CD4-positive, alpha-beta T cell treated with Interferon alpha-2 for 1 hour (primary cell): ENCODE measurements around the gene TRAPPC13.
"Not testable (repeated sequence)": the region's sequence is repeated elsewhere in the genome, so short reads cannot be mapped to it uniquely, and the experiment has no call there.

Experiments used
- DNase-seq, 2 donors: peaks; one replicate each; pipeline ENCODE4 v3.0.0-alpha.2; 2020 to 2022

TRAPPC13 gene, protein sequence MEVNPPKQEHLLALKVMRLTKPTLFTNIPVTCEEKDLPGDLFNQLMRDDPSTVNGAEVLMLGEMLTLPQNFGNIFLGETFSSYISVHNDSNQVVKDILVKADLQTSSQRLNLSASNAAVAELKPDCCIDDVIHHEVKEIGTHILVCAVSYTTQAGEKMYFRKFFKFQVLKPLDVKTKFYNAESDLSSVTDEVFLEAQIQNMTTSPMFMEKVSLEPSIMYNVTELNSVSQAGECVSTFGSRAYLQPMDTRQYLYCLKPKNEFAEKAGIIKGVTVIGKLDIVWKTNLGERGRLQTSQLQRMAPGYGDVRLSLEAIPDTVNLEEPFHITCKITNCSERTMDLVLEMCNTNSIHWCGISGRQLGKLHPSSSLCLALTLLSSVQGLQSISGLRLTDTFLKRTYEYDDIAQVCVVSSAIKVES

DNA sequence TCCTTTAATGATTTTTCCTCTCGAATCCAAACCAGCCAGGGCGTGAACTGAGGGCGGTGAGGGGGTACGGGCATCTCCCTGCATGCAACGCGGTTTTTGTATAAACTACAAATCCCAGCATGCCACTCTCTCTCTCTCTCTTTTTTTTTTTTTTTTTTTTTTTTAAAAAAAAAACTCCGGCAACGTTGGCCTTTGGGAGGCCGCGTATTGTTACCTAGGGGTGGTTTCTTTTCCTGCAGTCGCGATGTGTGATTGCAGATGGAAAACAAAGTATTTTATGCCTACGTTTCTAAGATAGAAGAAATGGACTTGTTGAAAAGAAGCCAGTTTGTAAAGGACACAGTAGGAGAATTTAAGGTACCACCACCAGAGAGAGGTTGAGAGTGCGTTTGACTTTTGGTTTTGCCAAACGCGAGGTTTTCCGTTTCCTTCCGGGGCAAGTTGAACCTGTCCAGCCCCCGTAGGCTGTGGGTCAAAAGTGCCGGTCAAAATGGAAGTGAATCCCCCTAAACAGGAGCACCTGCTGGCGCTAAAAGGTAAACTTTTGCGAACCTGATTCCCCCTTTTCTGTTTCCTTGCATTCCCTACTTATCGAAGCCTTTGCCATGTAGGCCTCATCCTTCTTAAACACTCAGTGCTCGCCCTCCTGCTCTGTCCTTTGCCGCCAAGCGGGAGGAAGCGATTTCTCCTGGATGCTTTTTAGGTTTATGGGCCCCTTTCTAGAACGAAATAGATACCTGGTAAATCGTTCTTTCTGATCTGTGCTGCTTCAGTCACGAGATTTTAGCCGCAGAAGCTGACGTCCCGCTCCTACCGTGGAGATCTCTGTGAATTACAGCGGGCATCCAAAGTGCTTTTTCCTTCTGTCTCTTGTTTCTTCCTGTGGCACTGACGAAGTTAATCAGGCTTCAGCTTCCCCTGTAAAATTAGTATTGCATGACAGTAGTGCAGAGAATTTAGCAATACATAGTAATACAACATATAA, at the start of gene TRAPPC13, which contains the start of gene SHLD3:
Gene TRAPPC13, plus strand, starts transcription at position 457 of the 985 bp plus-strand sequence. Its CDS starts 34 bp downstream, at position 491.
Gene SHLD3, plus strand, starts transcription at position 457 of the 985 bp plus-strand sequence. CDS start 4,561 bp downstream, outside the sequence.
- DNase-seq: peak; percentile 87 to 93

DNA sequence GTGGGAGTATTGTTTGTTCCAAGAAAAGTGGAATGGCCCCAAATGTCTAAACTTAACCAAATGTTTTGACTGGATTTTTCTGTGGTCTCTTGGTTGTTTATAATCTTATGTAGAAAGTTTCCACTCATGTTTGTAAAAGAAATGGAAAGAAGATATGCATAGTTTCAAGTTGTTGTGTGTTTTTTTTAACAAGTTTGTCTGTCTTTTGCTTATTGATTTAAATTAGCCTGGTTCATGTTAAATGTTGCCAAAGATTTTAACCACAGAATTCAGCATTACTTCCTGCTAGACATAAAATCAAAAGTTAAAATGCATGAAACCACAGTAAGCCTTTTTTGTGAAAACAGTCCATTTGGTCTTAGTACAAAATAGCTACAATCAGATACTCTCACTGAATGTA, 47.7 kb upstream of the TRAPPC13 start:
- DNase-seq: no peak

GRCh38 chr5:65588694-65589093, 36.1 kb upstream of the TRAPPC13 start:
- no peak for DNase-seq

- DNase-seq: not testable (repeated sequence)
Observed at GRCh38 chr5:65601761-65602160, 23.1 kb upstream of the TRAPPC13 start.

DNA sequence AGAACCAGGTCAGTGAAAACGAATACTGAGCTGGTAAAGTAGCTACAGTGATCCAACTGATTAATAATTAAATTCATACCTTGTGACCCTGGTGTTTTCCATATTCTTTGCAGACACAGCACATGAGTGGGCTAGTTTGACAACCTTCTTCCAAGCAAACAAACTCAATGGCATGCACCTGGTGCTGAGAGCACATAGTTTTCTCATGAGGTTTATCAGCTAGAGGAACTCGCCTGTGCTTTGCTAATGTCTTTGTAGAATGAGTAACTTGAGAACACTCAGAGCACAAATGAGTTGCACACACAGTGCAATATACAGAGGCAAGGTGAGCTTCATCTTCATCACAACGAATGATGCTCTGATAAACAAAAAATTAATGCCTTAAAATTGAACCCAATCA, 13.3 kb upstream of the TRAPPC13 start:
- no peak for DNase-seq

- no peak for DNase-seq
Observed at GRCh38 chr5:65612298-65612907, 12.4 kb upstream of the TRAPPC13 start.

DNA sequence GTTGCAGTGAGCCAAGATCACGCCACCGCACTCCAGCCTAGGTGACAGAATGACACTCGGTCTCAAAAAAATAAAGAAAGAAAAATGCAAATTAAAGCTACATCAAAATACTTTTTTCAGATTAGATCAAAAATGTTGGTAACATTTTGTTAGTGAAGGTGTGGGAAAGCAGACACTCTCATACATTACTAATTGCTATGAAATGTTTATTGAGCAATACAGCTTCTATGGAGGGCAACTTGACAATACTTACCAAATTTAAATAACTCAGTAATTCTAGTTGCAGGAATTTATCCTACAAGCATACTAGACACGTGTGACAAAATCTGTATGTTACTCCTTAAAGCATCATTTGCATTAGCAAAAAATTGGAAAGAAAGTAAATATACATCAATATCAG, 4.8 kb upstream of the TRAPPC13 start:
- DNase-seq: no peak

- not testable (repeated sequence) for DNase-seq
Observed at GRCh38 chr5:65621961-65622360, 2.9 kb upstream of the TRAPPC13 start.

DNA sequence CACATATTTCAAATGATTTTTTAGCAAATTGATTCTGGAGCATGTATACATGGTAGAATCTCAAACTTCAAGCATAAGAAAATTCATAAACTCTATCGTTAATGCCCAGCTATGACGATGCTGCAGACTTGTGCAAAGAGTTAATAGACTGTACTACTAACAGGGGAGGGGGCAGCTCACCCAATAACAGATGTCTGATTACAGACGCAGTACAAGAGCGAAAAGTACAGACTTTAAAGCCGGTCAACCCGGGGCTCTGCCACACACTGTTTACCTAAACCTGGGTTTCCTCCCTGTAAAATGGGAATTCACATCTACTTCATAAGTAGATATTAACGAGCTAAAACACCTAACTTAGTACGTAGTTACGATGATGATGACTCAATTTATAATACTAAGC, 1.3 kb upstream of the TRAPPC13 start:
- DNase-seq: no peak

DNA sequence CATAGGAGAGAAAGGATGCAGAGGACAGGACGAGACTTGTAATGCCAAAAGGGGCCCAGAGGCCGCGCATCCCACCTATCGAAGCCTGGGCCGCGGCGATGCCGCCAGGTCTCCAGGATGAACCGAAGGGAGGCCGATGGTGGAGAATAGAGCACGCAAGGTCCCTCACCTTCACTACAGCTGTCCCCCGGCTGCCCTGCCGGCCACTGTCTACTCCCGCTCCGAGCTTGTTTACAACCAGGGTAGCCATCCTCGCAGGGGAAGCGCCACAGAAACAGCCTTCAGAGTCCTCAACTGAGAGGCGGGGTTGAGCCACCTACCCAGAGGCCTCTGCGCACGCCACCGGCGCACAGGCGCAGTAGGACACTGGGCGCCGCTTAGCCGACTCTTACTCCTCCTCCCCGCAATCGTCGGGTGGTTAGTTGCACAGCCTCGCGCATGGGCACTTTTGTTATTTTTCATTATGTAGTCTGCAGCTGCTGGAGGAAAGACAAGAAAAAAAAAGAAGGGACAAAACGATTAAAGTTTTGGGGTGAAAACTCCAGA, 729 bp upstream of the TRAPPC13 start, which contains the start of gene TRIM23:
Gene TRIM23, minus strand, starts transcription at position 309 of the 546 bp plus-strand sequence. Its CDS starts 59 bp downstream, at position 250.
- peak; percentile 92 to 94 for DNase-seq

GRCh38 chr5:65625743-65626142, 916 bp downstream of the TRAPPC13 start:
- no peak for DNase-seq

DNA sequence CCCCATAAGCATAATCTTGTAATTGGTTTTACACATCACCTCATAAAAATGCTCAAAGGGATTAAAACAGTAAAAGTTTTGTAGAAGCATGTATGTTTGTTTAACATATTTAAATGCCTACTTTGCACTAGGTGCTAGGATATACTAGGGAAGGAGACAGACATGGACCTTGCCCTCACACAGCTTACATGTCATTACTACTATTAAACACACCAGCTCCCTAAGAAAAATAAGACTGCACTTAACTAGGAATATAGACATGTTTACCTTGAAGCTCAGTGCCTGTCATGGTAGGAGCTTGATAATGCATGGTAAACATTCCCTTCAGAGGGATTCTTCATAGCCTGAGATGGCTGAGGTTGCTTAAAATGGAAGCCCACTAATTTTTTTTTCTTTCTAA, 6.2 kb downstream of the TRAPPC13 start:
- no peak for DNase-seq

- no peak for DNase-seq
Observed at GRCh38 chr5:65640240-65640639, 15.4 kb downstream of the TRAPPC13 start.

DNA sequence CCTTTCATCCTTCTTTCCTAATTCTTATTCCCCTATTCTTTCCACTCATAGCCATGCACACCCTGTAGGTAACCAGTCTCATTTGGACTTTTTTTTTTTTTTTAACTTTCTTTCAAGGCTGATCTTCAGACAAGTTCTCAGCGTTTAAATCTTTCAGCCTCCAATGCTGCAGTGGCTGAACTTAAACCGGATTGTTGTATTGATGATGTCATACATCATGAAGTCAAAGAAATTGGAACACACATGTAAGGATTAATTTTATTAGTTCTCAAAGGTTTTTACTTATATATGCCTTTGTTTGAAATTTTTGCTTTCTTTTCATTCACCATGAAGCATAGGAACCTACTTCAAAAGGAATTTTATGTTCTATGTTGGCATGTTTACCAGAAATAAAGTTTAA, 22.1 kb downstream of the TRAPPC13 start:
- DNase-seq: no peak

- no peak for DNase-seq
Observed at GRCh38 chr5:65647941-65648340, 23.1 kb downstream of the TRAPPC13 start.

- DNase-seq: no peak
Observed at GRCh38 chr5:65651144-65651543, 26.3 kb downstream of the TRAPPC13 start.

DNA sequence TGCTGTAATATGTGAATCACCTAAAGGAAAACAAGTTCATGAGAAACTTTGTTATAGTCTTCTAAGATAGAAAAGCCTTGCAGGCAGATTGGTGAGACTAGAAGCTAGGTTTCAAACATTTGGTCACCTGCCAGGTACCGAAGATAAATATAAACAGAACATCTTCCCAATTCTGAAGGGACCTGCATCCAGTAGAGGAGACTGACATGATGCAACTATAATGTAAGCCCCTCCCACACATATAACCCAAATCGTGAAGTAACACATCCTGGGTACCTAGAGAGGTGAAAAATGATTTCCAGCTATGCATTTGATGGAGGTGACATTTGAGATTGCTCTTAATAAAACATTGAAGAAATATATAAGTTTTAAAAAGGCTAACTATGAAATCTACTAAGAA, 29.9 kb downstream of the TRAPPC13 start:
- DNase-seq: no peak

GRCh38 chr5:65663804-65664521, 39.1 kb downstream of the TRAPPC13 start:
- no peak for DNase-seq

GRCh38 chr5:65668696-65669095, 43.9 kb downstream of the TRAPPC13 start:
- DNase-seq: no peak

DNA sequence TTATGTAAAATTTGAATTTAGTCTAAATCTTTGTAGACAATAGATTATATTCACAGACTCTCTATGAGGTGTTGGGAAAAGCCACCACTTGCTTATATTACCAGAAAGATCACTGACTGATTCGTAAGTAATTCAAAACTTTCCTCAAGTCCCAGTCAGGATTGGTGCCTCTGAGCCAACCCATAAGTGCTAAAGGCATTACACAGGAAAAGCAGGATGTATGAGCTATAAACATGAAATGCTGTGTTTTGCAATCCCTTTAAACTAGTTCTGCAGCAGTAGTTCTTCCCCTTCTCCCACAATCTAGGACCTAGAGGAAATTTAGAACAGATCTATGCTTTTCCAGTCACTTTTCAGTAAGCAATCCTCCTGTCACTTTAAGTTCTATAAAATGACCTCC, 48.0 kb downstream of the TRAPPC13 start:
- no peak for DNase-seq

- DNase-seq: no peak
Observed at GRCh38 chr5:65674749-65675148, 49.9 kb downstream of the TRAPPC13 start.

DNA sequence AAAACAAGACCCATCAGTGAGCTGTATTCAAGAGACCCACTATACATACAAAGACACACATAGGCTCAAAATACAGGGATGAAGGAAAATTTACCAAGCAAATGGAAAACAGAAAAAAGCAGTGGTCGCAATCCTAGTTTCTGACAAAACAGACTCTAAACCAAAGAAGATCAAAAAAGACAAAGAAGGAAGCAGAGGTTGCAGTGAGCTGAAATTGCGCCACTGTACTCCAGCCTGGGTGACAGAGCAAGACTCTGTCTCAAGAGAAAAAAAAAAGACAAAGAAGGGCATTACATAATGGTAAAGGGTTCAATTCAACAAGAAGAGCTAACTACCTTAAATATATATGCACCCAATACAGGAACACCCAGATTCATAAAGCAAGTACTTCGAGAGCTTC, 51.2 kb downstream of the TRAPPC13 start:
- not testable (repeated sequence) for DNase-seq
